H9 (cell line): ENCODE results near the gene SMIM36. TPM values are rescaled to one million over a fixed set of nuclear protein-coding genes. Genes with fewer than 3 reads are reported as not detected.

ENCODE experiments used
- DNase-seq: peaks from one replicate; pipeline ENCODE4 v3.0.0-alpha.2; 2017
- H2AFZ ChIP-seq: one replicate; pipeline ENCODE4 v1.6.1; 2013; ENCODE audit warnings: mild to moderate bottlenecking, low read length, control low read depth, moderate library complexity
- H2AK5ac ChIP-seq: 2 replicates; pipeline ENCODE4 v1.6.1; 2013; ENCODE audit warnings: low read length, control low read depth, mixed read lengths; ENCODE audit not compliant: insufficient read length
- H2BK120ac ChIP-seq: one replicate; pipeline ENCODE4 v1.6.1; 2013; ENCODE audit warnings: low read depth, mild to moderate bottlenecking, low read length, control low read depth, inconsistent platforms; ENCODE audit not compliant: poor library complexity, severe bottlenecking
- H2BK12ac ChIP-seq: 2 replicates; pipeline ENCODE4 v1.6.1; 2013; ENCODE audit warnings: low read length, control low read depth, mixed read lengths, low read depth; ENCODE audit not compliant: insufficient read length
- H2BK15ac ChIP-seq: 2 replicates; pipeline ENCODE4 v1.6.1; 2013; ENCODE audit warnings: low read depth, low read length, control low read depth
- H2BK20ac ChIP-seq: one replicate; pipeline ENCODE4 v1.6.1; 2013; ENCODE audit warnings: low read depth, mild to moderate bottlenecking, low read length, control low read depth, inconsistent platforms; ENCODE audit not compliant: poor library complexity, severe bottlenecking
- H2BK5ac ChIP-seq: 2 replicates; pipeline ENCODE4 v1.6.1; 2013; ENCODE audit warnings: low read length, control low read depth, mixed read lengths; ENCODE audit not compliant: insufficient read length
- H3K14ac ChIP-seq: 2 replicates; pipeline ENCODE4 v1.6.1; 2013; ENCODE audit warnings: low read length, control low read depth; ENCODE audit not compliant: insufficient read depth
- H3K18ac ChIP-seq: 2 replicates; pipeline ENCODE4 v1.6.1; 2013; ENCODE audit warnings: low read depth, mild to moderate bottlenecking, mixed read lengths, low read length, control low read depth; ENCODE audit not compliant: insufficient read length
- H3K23ac ChIP-seq: 2 replicates; pipeline ENCODE4 v1.6.1; 2013; ENCODE audit warnings: low read length, control low read depth, mixed read lengths, low read depth; ENCODE audit not compliant: insufficient read length
- H3K23me2 ChIP-seq: 2 replicates; pipeline ENCODE4 v1.6.1; 2013; ENCODE audit warnings: low read depth, mild to moderate bottlenecking, mixed read lengths, low read length, control low read depth; ENCODE audit not compliant: insufficient read length, poor library complexity, severe bottlenecking
- H3K27ac ChIP-seq: 2 replicates; pipeline ENCODE4 v1.5.1; 2013; ENCODE audit warnings: low read length, control low read depth, mixed read lengths, low read depth; ENCODE audit not compliant: insufficient read length
- H3K27me3 ChIP-seq: 2 replicates; pipeline ENCODE4 v1.6.1; 2013; ENCODE audit warnings: low read length, control low read depth, inconsistent platforms; ENCODE audit not compliant: insufficient read depth
- H3K4ac ChIP-seq: 2 replicates; pipeline ENCODE4 v1.6.1; 2013; ENCODE audit warnings: low read depth, mild to moderate bottlenecking, control low read depth, inconsistent platforms, low read length, moderate library complexity
- H3K4me1 ChIP-seq: 2 replicates; pipeline ENCODE4 v1.6.1; 2013; ENCODE audit warnings: low read length, control low read depth, inconsistent platforms; ENCODE audit not compliant: insufficient read depth
- H3K4me2 ChIP-seq: 2 replicates; pipeline ENCODE4 v1.6.1; 2013; ENCODE audit warnings: low read length, control low read depth, mixed read lengths; ENCODE audit not compliant: insufficient read length, insufficient read depth
- H3K56ac ChIP-seq: 2 replicates; pipeline ENCODE4 v1.6.1; 2013; ENCODE audit warnings: low read depth, mild to moderate bottlenecking, mixed read lengths, low read length, control low read depth; ENCODE audit not compliant: insufficient read length
- H3K79me1 ChIP-seq: 2 replicates; pipeline ENCODE4 v1.6.1; 2013; ENCODE audit warnings: low read depth, mild to moderate bottlenecking, moderate library complexity, low read length, control low read depth, inconsistent platforms; ENCODE audit not compliant: insufficient read depth, poor library complexity, severe bottlenecking
- H3K79me2 ChIP-seq: 2 replicates; pipeline ENCODE4 v1.6.1; 2013; ENCODE audit warnings: low read length, control low read depth, inconsistent platforms; ENCODE audit not compliant: insufficient read depth
- H3K9ac ChIP-seq: 2 replicates; pipeline ENCODE4 v1.6.1; 2013; ENCODE audit warnings: low read length, control low read depth, mixed read lengths; ENCODE audit not compliant: insufficient read length; ENCODE audit errors: extremely low read depth
- H3K9me3 ChIP-seq: one replicate; pipeline ENCODE4 v1.6.1; 2013; ENCODE audit warnings: low read depth, low read length, inconsistent platforms; ENCODE audit not compliant: control insufficient read depth
- H3T11ph ChIP-seq: one replicate; pipeline ENCODE4 v1.6.1; 2013; ENCODE audit warnings: mild to moderate bottlenecking, low read length, control low read depth, inconsistent platforms
- H4K20me1 ChIP-seq: one replicate; pipeline ENCODE4 v1.6.1; 2013; ENCODE audit not compliant: control insufficient read depth, insufficient read length, insufficient read depth
- H4K5ac ChIP-seq: 2 replicates; pipeline ENCODE4 v1.6.1; 2013; ENCODE audit warnings: low read depth, mild to moderate bottlenecking, mixed read lengths, low read length, control low read depth; ENCODE audit not compliant: insufficient read length
- H4K8ac ChIP-seq: replicated peaks from 2 replicates; pipeline ENCODE4 v1.6.1; 2013; ENCODE audit warnings: low read length, control low read depth, mixed read lengths, low read depth; ENCODE audit not compliant: insufficient read length
- H4K91ac ChIP-seq: 2 replicates; pipeline ENCODE4 v1.6.1; 2013; ENCODE audit warnings: low read depth, mild to moderate bottlenecking, moderate library complexity, mixed read lengths, low read length, control low read depth; ENCODE audit not compliant: insufficient read length
- H3K27ac Mint-ChIP-seq, 3 experiments: 2 replicates in 2 of 3; 3 replicates in 1 of 3; pipeline ENCODE4 v1.8.0; 2020 to 2021; ENCODE audit warnings: mixed read lengths in 3 of 3, mild to moderate bottlenecking in 1 of 3, moderate library complexity in 1 of 3
- H3K27me3 Mint-ChIP-seq: 2 replicates; pipeline ENCODE4 v1.8.0; 2021; ENCODE audit warnings: low read depth, mild to moderate bottlenecking, moderate library complexity, mixed read lengths
- H3K36me3 Mint-ChIP-seq, 3 experiments: 2 replicates in 2 of 3; 3 replicates in 1 of 3; pipeline ENCODE4 v1.8.0; 2020 to 2021; ENCODE audit warnings: low read depth in 3 of 3, mixed read lengths in 3 of 3; ENCODE audit not compliant: insufficient read depth in 1 of 3
- H3K4me1 Mint-ChIP-seq, 2 experiments: 2 replicates each; pipeline ENCODE4 v1.8.0; 2020; ENCODE audit warnings: mixed read lengths in 2 of 2
- H3K4me3 Mint-ChIP-seq, 2 experiments: 2 replicates in 1 of 2; 3 replicates in 1 of 2; pipeline ENCODE4 v1.8.0; 2020 to 2021; ENCODE audit warnings: mild to moderate bottlenecking in 2 of 2, mixed read lengths in 2 of 2, moderate library complexity in 1 of 2
- H3K9me3 Mint-ChIP-seq, 2 experiments: 2 replicates in 1 of 2; 3 replicates in 1 of 2; pipeline ENCODE4 v1.8.0; 2020; ENCODE audit warnings: mild to moderate bottlenecking in 2 of 2, mixed read lengths in 2 of 2, moderate library complexity in 1 of 2
- CTCF ChIP-seq: fragments of 200-600 bp; sonication (generic); conservative IDR thresholded peaks from 3 replicates; pipeline ENCODE4 v1.8.0; 2021; ENCODE audit warnings: antibody characterized with exemption, mild to moderate bottlenecking
- WGBS: extraction: QIAGEN DNeasy Blood & Tissue Kit; methylation state at CpG from one replicate; pipeline ENCODE4 v1.1.7; 2013; ENCODE audit warnings: missing lambda C conversion rate, low lambda C conversion rate, mixed read lengths; ENCODE audit not compliant: insufficient read length; ENCODE audit errors: extremely low coverage; 5-methylcytosine and 5-hydroxymethylcytosine counted together
- total RNA-seq: library from RNA; stranded (reverse); gene quantifications from 2 replicates; pipeline ENCODE4 v1.2.1, GENCODE V29; 2021

The SMIM36 gene
- total RNA-seq, 1 experiment from 2014 or later, result not detected

DNA sequence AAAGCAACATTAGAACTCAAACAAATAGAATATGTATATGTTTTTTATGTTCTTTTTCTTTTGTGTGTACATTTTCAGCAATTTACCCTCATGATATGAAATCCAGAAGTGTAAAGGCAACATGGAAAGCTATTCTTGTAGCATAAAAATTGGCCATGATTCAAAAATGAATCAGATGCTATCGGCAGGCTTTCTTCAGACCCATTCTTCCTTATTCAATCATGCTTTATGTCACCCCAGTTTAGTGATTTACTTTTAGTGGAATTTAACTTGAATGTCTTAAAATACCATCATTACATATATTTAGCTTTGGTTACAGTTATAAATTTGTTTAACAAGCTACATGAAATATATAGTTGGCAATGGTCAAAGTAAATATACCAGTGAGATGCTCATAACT lies 21.4 kb upstream of the SMIM36 start:
- no peak overlapping the region for H3K27ac ChIP-seq
- no CpG with 5 or more reads among the region's 1 CpG for WGBS

More for the DNA sequence above, 21.4 kb upstream of the SMIM36 start:
- Histone ChIP-seq H2BK20ac (no peak overlapping the region), H3K4ac (no peak overlapping the region), H2BK120ac (no peak overlapping the region), H3K56ac (no peak overlapping the region), H3K23ac (no peak overlapping the region), H3K27me3 (no peaks in the 10 kb centered on the region), H3K14ac (no peak overlapping the region), H3K9me3 (no peaks in the 10 kb centered on the region), H3K9ac (no peak overlapping the region), H2AK5ac (no peak overlapping the region), H4K8ac (no peak overlapping the region), H3K79me2 (no peaks in the 10 kb centered on the region), H4K91ac (no peak overlapping the region), H3K18ac (no peak overlapping the region), H4K5ac (no peak overlapping the region), H2BK5ac (no peak overlapping the region), H3K4me1 (no peaks in the 10 kb centered on the region), H3K4me2 (no peak overlapping the region), H3K23me2 (no peaks in the 10 kb centered on the region), H2BK15ac (no peak overlapping the region), H4K20me1 (no peaks in the 10 kb centered on the region), H2BK12ac (no peak overlapping the region), H3K79me1 (no peaks in the 10 kb centered on the region), H2AFZ (no peak overlapping the region), H3T11ph (no peak overlapping the region)
- no peak overlapping the region for H3K4me3 Mint-ChIP-seq
- H3K27me3 Mint-ChIP-seq, result no peaks in the 10 kb centered on the region
- TF ChIP-seq CTCF, result no peak
- no peaks in the 10 kb centered on the region for H3K36me3 Mint-ChIP-seq
- peaks cover 0 to 3% of the 10 kb centered on the region in 2 experiments; a peak in 1 of 4 replicates for H3K4me1 Mint-ChIP-seq
- H3K27ac Mint-ChIP-seq, result no peak overlapping the region
- DNase-seq, result no peak
- H3K9me3 Mint-ChIP-seq, result no peaks in the 10 kb centered on the region
